ENCODE data around the gene MRPL10.

Gene MRPL10

DNA sequence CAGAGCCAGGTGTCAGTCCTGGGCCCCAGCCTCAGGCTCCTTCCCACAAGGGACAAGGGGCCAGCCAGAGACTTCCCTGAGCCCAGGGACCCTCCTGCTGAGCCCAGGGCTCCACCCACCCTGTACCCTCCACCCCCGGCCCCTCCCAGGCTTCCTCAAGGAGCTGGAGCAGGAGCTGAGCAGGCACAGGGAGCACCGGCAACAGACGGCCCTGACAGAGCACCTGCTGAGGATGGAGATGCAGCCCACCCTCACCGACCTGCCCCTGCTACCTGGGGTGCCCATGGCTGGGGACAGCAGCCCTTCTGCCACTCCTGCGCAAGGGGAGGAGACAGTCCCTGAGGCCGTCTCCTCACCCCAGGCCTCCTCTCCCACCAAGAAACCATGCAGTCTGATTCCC lies 5.3 kb upstream of the MRPL10 start:
- H3K9me3 Mint-ChIP-seq (ENCODE audit: low read depth), result no peaks in the 10 kb centered on the region
- H3K27me3 Mint-ChIP-seq, result no peaks in the 10 kb centered on the region
- H3K4me1 Mint-ChIP-seq (ENCODE audit: low read depth), result peaks cover 41% of the 10 kb centered on the region
- H3K27ac Mint-ChIP-seq, result no peak overlapping the region
- no peak overlapping the region for H3K4me3 Mint-ChIP-seq
- H3K36me3 Mint-ChIP-seq, result no peaks in the 10 kb centered on the region

DNA sequence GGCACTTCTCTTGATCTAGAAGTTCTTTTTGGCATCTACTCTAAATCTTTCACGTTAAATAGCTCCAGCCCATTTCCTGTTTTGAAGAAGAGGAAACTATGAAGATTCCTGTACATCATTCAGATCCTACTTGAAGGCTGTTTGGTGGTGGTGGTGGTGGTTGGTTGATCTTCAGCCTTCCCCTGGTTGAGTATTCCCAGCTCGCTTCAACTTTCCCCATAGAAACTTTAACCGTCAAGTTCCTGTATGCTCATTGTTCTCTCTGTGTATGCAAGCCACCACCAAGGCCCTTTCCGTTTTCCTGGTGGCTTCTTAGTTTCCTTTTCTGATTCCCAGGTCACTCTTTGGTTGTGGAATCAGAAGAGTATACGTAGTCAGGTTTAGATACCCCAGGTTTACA lies 3.4 kb upstream of the MRPL10 start:
- peak overlapping the region; percentile 72 for H3K27ac Mint-ChIP-seq
- H3K9me3 Mint-ChIP-seq (ENCODE audit: low read depth), result no peaks in the 10 kb centered on the region
- H3K4me3 Mint-ChIP-seq, result no peak overlapping the region
- H3K27me3 Mint-ChIP-seq, result no peaks in the 10 kb centered on the region
- no peaks in the 10 kb centered on the region for H3K36me3 Mint-ChIP-seq
- peaks cover 44% of the 10 kb centered on the region for H3K4me1 Mint-ChIP-seq (ENCODE audit: low read depth)

DNA sequence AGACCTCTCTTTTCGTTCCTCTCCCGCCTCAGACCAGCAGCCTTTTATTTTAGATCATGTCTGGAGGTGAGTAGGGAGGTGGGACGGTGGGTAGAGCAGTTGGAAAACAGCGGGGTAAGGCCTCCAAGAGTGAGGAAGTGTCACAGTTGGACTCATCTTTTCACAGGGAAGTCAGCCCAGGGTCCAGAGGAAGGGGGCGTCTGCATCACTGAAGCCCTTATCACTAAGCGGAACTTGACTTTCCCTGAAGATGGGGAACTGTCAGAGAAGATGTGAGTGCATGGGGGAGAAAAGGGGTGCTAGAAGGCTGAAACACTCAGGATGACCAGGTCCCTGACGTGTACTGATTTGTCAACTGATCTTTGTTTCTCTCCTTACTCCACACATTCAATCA lies 590 bp upstream of the MRPL10 start:
- Mint-ChIP-seq H3K36me3 (no peaks in the 10 kb centered on the region), H3K9me3 (ENCODE audit: low read depth) (no peaks in the 10 kb centered on the region), H3K27ac (peak overlapping the region; percentile 97), H3K4me1 (ENCODE audit: low read depth) (peaks cover 48% of the 10 kb centered on the region), H3K27me3 (no peaks in the 10 kb centered on the region), H3K4me3 (peak overlapping the region; percentile 99)

- H3K36me3 Mint-ChIP-seq, result peaks cover under 1% of the 10 kb centered on the region
- H3K4me1 Mint-ChIP-seq (ENCODE audit: low read depth), result peaks cover 44% of the 10 kb centered on the region
- peak overlapping the region; percentile 99 for H3K4me3 Mint-ChIP-seq
- H3K27me3 Mint-ChIP-seq, result no peaks in the 10 kb centered on the region
- peak overlapping the region; percentile 97 for H3K27ac Mint-ChIP-seq
- H3K9me3 Mint-ChIP-seq (ENCODE audit: low read depth), result no peaks in the 10 kb centered on the region
Observed at GRCh38 chr17:47830396-47831002, 842 bp downstream of the MRPL10 start.

DNA sequence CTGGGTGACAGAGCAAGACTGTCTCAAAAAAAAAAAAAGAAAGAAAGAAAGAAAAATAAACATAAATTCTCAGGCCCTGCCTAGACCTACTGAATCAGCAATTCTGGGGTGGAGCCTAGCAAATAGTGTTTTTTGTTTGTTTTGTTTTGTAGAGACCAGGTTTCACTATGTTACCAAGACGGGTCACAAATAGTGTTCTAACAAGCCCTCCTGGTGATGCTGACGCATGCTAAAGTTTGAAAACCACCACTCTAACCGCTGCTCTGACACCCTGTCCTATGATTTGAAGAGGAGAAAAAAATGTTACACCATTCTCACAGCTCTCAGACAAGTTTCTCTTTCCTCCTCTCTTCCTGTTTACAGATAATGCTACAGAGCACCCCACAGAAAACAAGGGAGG lies 1.5 kb downstream of the MRPL10 start:
- peaks cover 2% of the 10 kb centered on the region for H3K36me3 Mint-ChIP-seq
- H3K27me3 Mint-ChIP-seq, result no peaks in the 10 kb centered on the region
- H3K4me1 Mint-ChIP-seq (ENCODE audit: low read depth), result peaks cover 38% of the 10 kb centered on the region
- no peaks in the 10 kb centered on the region for H3K9me3 Mint-ChIP-seq (ENCODE audit: low read depth)
- peak overlapping the region; percentile 58 for H3K27ac Mint-ChIP-seq
- H3K4me3 Mint-ChIP-seq, result peak overlapping the region; percentile 99

GRCh38 chr17:47823519-47823918 lies 7.8 kb downstream of the MRPL10 start:
- H3K36me3 Mint-ChIP-seq, result peaks cover 2% of the 10 kb centered on the region
- H3K9me3 Mint-ChIP-seq (ENCODE audit: low read depth), result no peaks in the 10 kb centered on the region
- no peak overlapping the region for H3K27ac Mint-ChIP-seq
- peaks cover 21% of the 10 kb centered on the region for H3K4me1 Mint-ChIP-seq (ENCODE audit: low read depth)
- H3K27me3 Mint-ChIP-seq, result no peaks in the 10 kb centered on the region
- no peak overlapping the region for H3K4me3 Mint-ChIP-seq

- Mint-ChIP-seq H3K4me1 (ENCODE audit: low read depth) (peaks cover 21% of the 10 kb centered on the region), H3K9me3 (ENCODE audit: low read depth) (no peaks in the 10 kb centered on the region), H3K36me3 (peaks cover 3% of the 10 kb centered on the region), H3K27me3 (no peaks in the 10 kb centered on the region), H3K27ac (no peak overlapping the region), H3K4me3 (peak overlapping the region; percentile 94)
Observed at GRCh38 chr17:47822785-47823184, 8.6 kb downstream of the MRPL10 start.

DNA sequence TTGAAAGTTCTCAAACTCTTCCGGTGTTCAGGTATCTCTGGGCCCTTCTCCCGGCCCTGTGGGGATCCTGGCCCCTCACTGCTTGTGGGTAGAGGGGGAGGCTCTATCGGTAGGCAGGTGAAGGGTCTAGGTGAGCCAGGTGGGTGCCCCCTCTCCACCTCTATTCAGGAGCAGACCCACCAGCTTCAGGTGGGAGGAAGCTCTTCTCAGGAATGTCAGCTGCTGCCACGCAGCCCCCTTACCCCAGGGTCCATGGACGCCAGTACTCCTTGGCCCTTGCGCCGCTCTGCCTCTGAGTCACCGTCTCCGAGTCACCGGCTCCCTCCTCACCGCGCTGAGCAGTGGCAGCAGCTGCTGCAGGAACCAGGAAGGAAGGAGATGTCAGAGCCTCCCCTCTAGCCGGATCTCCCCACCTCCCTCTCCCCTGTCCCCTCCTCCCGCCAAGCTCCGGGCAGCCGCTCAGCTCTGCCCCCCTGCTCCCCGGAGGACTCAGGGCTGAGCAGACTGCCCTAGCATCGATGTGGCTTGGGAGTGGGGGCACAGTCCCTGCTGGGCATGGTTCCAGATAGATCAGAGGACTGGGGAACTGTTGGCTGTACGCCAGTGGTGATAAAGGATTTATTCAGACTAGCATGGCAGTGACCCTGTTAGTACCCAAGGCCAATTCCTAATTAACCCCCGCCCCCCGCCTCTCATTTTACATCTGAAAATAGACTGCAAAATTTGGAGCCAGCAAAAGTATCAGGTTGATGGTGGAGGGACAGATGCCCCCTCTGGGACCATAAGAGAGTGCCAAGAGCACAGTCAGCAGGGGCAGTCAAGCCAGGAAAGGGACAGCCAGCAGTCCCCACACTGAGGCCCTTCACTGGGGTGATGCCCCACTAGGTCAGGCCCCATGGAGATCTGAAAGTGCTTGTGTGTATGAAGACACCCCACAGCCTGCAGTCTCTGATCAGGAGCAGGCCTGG lies 9.6 kb downstream of the MRPL10 start, which contains the start of gene OSBPL7:
Gene OSBPL7, minus strand, starts transcription at position 371 of the 968 bp plus-strand sequence. CDS start 1,516 bp downstream, outside the sequence.
- peaks cover 21% of the 10 kb centered on the region for H3K4me1 Mint-ChIP-seq (ENCODE audit: low read depth)
- peak within 1 kb of the TSS; percentile 94 for H3K4me3 Mint-ChIP-seq
- no peaks in the 10 kb centered on the region for H3K9me3 Mint-ChIP-seq (ENCODE audit: low read depth)
- peak within 1 kb of the TSS; percentile 82 for H3K27ac Mint-ChIP-seq
- H3K27me3 Mint-ChIP-seq, result no peaks in the 10 kb centered on the region
- H3K36me3 Mint-ChIP-seq, result peaks cover 5% of the 10 kb centered on the region

DNA sequence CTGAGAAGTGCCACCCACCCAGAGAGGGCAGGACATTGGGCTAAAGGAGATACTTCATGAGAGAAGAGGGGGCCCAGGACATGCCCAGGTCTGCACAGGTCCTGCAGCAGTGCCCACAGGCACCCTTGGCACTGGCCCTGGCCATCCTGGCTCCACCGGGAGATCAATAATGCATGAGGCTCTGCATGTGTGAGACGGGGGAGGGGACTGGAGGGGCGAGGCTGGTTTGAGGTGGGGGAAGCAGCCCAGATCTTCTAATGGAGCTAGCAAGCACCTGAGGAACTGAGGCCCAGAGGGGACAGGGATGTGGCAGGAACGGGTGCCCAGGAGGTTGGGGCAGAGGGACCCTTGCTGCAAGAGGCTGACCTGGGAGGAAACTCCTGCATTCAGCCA lies 10.3 kb downstream of the MRPL10 start:
- Mint-ChIP-seq H3K4me3 (peak overlapping the region; percentile 94), H3K27ac (peak overlapping the region; percentile 82), H3K36me3 (peaks cover 5% of the 10 kb centered on the region), H3K27me3 (no peaks in the 10 kb centered on the region), H3K4me1 (ENCODE audit: low read depth) (peaks cover 21% of the 10 kb centered on the region), H3K9me3 (ENCODE audit: low read depth) (no peaks in the 10 kb centered on the region)

DNA sequence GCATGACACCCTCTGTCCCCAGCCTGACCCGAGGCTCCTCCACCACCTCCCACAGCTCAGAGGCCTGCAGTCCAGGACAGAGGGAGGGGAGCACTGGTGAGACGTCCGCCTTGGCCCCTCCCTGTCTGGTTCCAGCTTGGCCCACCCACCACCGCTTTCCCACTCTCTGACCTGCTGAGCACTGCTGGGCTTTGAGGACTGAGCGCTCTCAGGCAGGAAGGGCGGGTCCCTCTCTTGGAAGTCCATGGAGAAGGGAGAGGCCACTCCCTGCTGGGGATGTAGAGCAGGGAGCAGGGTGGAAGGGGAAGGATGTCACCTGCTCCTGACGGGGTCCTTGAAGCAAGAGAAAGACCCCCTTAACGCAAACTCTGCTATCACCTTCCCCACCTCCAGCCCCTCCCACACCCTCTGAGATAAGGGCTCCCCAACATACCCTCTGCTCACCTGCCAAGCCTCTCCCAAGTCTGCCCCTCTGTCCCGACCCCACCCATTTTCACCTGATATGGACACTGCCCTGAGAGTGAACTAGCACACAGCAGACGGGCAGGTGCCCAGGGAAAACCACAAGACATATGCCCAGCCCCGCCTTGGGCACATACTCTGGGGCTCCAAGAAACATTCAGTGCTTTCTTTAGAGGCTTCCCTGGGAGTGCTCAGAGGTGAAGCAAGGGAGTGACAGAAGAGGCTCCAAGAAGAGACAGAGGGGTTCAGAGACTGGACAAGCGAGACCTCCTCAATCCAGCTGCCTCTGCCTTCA lies 11.1 kb downstream of the MRPL10 start:
- no peaks in the 10 kb centered on the region for H3K9me3 Mint-ChIP-seq (ENCODE audit: low read depth)
- peaks cover 2% of the 10 kb centered on the region for H3K36me3 Mint-ChIP-seq
- peak overlapping the region; percentile 94 for H3K4me3 Mint-ChIP-seq
- no peak overlapping the region for H3K27ac Mint-ChIP-seq
- H3K4me1 Mint-ChIP-seq (ENCODE audit: low read depth), result peaks cover 21% of the 10 kb centered on the region
- no peaks in the 10 kb centered on the region for H3K27me3 Mint-ChIP-seq

GRCh38 chr17:47819475-47819874 lies 11.9 kb downstream of the MRPL10 start:
- Mint-ChIP-seq H3K36me3 (peaks cover 2% of the 10 kb centered on the region), H3K9me3 (ENCODE audit: low read depth) (no peaks in the 10 kb centered on the region), H3K4me1 (ENCODE audit: low read depth) (peaks cover 21% of the 10 kb centered on the region), H3K4me3 (no peak overlapping the region), H3K27ac (peak overlapping the region; percentile 6), H3K27me3 (no peaks in the 10 kb centered on the region)

- no peaks in the 10 kb centered on the region for H3K9me3 Mint-ChIP-seq (ENCODE audit: low read depth)
- H3K36me3 Mint-ChIP-seq, result peaks cover 2% of the 10 kb centered on the region
- H3K4me1 Mint-ChIP-seq (ENCODE audit: low read depth), result peaks cover 21% of the 10 kb centered on the region
- H3K27ac Mint-ChIP-seq, result peak overlapping the region; percentile 12
- no peak overlapping the region for H3K4me3 Mint-ChIP-seq
- H3K27me3 Mint-ChIP-seq, result no peaks in the 10 kb centered on the region
Observed at GRCh38 chr17:47818002-47818695, 13.2 kb downstream of the MRPL10 start.

DNA sequence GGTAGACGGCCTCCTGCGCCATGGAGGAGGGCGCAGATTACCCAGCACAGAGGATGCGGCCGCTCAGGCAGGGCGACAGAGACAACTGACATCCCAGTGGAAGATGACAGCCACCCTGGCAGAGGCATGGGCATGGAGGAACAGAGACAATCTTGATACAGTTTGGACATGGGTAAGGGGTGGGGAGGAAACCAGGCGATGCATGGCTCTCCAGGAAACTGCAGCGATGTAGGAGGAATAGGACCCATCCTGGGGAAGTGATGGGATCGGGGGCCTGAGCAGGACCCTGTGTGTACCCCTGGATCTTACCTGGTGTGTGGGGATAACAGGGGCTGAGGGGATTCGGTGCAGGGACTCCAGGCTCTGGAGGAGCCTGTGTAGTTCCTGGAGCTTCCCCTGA lies 14.4 kb downstream of the MRPL10 start:
- Mint-ChIP-seq H3K27ac (no peak overlapping the region), H3K4me3 (no peak overlapping the region)

GRCh38 chr17:47816111-47816735 lies 15.1 kb downstream of the MRPL10 start:
- Mint-ChIP-seq H3K36me3 (peaks cover 5% of the 10 kb centered on the region), H3K4me1 (ENCODE audit: low read depth) (peaks cover 10% of the 10 kb centered on the region), H3K27ac (no peak overlapping the region), H3K4me3 (no peak overlapping the region), H3K27me3 (no peaks in the 10 kb centered on the region), H3K9me3 (ENCODE audit: low read depth) (no peaks in the 10 kb centered on the region)

More for the DNA sequence above, 14.4 kb downstream of the MRPL10 start:
- no peaks in the 10 kb centered on the region for H3K9me3 Mint-ChIP-seq (ENCODE audit: low read depth)
- no peaks in the 10 kb centered on the region for H3K27me3 Mint-ChIP-seq
- peaks cover 17% of the 10 kb centered on the region for H3K4me1 Mint-ChIP-seq (ENCODE audit: low read depth)
- H3K36me3 Mint-ChIP-seq, result peaks cover 5% of the 10 kb centered on the region

All from activated naive CD8-positive, alpha-beta T cell (primary cell).